Hepatic stellate cell (primary cell): ENCODE data around the gene FEM1C.
"Not testable (repeated sequence)": the region's sequence is repeated elsewhere in the genome, so short reads cannot be mapped to it uniquely, and the experiment has no call there.

Experiments
- DNase-seq: peaks from one replicate; pipeline ENCODE4 v3.0.0; 2011; ENCODE audit warnings: low spot score

FEM1C gene

DNA sequence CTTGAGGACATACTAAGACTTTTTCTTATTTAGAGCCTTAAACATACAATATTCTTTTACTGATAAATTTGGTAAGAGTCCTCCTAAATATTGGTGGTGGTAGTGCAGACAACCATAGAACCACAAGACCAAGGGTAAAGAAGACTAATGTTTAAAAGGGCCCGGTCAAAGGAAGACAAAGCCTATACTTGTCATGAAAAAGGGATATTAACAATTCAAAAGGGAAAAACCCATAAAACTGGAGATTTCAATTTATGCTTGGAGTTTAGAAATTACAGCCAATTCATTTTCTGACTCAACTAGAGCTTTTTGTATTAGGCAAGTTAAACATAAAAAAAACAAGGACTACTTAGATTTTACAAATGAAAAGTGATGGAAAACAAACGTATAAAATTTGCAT lies 24.4 kb downstream of the FEM1C start:
- no peak for DNase-seq

DNA sequence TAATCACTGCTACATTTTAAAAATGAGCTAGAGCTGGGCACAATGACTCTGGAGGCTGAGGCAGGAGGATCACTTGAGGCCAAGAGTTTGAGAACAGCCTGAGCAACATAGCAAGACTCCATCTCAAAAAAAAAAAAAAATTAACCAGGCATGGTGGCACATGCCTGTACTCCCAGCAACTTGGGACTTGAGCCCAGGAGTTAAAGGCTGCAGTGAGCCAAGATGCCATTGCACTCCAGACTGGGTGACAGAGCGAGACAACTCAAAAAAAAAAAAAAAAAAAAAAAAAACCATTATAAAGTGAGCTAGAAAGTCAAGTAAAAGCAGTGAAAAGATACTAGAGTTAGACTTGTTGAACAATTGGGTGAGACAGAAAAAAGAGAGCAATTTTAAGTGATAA lies 28.2 kb downstream of the FEM1C start:
- DNase-seq: no peak

GRCh38 chr5:115514220-115514619 lies 30.4 kb downstream of the FEM1C start:
- no peak for DNase-seq

DNA sequence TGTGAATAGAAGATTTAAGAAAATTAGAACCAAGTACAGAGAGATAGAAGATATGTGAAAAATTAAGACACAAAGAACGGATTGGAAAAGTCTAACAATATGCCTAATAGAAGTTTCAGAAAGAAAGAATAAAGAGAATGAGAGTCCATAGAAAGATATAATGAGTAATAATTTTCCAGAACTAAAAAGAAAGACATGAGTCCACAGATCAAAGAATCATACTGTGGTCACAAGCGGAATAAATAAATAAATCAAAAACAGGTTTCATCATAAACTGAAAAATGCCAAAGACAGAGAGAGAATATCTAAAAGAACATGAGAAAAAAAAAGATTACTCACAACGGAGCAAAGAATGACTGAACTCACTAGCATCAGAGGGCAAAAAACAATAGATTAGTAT lies 32.9 kb downstream of the FEM1C start:
- DNase-seq: no peak

DNA sequence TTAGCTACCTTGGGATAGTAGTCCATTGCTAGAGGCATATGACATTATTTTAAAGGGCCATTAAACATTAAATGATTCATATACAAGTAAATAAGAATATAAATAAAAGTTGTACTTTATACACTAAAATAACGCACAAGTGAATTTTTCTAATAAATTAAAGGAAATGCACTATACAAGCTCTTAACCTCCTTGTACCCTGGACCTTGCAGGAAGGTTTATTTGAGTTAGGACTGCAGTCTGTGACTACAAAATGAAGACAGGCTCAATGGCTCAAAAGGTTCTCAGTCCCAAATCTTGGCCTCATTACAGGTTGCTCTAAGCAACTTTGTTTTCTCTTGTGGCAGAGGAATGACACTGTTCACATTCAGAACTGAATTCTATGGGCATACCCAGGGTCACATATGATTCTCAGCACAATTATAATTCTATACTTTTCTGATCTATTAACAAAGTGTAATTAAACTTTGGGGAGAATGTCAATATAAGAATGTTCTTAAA lies 34.4 kb downstream of the FEM1C start:
- no peak for DNase-seq

DNA sequence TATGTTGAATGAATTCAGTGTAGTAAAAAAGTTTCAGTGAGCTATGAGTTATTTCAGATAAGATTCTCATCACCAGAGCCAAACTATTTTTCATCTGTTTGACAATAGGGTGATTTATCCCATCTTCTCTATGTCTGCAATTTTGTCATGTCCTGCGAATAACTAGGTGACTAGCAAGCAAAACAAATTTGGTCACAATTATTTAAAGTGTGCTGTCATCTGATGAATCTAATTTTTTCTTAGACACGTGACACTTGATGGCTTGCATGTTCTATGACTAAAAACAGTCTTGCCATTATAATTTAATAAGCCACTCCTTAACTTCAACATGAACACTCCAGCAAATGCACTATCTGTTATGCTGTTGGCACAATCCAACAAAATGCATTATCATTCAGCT lies 35.0 kb downstream of the FEM1C start:
- no peak for DNase-seq

DNA sequence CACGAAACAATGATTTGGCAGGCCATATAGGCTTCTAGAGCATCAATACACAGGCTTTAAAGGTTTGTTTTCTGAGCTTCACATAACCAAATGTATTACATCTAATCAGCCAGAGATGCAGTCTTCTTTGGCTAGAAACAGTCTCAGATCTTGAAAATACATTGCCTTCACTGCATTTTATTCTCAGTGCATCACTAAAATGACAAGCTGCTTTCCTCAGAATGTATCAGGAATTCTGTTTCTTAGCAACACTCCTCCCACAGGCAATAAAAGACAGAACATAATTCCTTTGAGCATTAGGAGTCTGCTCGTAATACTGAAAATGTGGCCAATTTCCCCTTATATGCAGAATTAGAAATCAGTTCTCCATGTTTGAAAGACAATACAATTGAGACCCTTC lies 36.9 kb downstream of the FEM1C start:
- peak; percentile 4 for DNase-seq

DNA sequence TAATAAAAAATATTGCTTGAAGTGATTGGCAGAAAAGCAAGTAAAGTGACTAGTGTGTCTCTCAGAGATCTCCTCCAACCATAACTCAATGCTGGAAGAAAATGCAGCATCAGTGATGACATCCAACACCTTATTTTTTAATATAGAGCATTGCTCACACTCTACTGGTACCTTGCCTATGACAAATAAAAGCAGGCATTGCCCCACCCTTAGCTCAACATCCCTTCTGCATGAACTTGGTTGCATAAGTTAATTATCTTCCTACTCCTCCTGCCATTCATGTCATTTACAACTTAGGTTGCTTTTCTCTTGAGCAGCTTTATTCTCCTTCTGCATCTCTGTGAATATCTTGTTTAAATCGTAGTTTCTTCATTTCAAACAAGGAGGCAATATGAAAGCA lies 41.2 kb downstream of the FEM1C start:
- DNase-seq: no peak

- DNase-seq: no peak
Measured at GRCh38 chr5:115501464-115502210, 42.9 kb downstream of the FEM1C start.

- DNase-seq: no peak
Measured at GRCh38 chr5:115500225-115500624, 44.4 kb downstream of the FEM1C start.

GRCh38 chr5:115496936-115497576 lies 47.5 kb downstream of the FEM1C start:
- no peak for DNase-seq

DNA sequence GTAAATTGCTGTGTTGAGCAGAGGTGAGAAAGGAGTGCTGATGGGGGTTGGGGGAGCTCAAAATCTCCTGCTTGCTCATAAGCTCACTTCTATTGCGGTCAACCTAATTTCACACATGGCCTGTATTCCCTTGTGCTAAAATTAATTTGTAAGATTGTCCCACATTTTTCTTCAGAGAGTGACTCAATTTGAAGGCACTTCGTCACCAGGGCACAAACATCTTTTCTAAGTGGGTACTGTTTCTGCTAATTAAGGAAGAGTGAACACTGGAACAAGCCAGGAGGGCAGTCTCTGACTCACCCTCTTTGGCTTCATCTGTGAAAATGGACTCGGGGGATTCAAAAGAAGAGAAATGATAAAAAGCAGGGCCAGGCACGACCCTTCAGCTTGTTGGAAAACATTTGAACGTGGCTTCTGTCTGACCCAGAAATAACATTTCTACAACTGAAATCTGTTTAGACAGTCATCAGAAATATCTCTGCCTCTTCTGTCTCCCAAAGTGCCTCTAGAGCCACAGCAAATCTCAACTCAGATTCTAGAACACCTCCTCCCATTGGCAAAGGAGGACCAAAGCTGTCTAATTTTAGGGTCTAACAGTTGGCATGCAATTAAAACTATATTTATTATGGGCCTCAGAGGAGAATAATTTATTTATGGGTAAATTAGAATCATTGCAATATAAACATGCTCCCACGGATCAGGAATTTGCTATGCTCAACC lies 49.8 kb downstream of the FEM1C start:
- no peak for DNase-seq

DNA sequence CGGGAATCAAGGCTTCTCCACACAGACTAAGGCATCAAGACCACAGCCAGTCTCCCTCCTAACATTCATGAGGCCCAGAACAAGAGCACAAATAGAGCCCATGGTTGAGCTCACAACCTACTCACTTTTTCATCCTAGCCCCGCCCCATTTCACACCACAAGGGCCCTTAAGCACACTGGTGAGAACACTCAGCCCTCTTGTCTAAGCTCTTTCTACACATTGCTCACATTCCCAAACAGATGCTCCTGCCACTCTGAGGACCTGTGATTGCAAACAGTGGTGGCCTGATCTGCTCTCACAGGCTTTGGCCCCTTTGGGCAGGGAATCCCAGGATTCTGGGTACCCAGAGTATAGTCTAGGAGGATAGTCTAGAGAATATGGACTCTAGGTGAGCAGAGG lies 54.0 kb downstream of the FEM1C start:
- no peak for DNase-seq

- DNase-seq: no peak
Measured at GRCh38 chr5:115489733-115490132, 54.8 kb downstream of the FEM1C start.

GRCh38 chr5:115487756-115488155 lies 56.8 kb downstream of the FEM1C start:
- DNase-seq: no peak

DNA sequence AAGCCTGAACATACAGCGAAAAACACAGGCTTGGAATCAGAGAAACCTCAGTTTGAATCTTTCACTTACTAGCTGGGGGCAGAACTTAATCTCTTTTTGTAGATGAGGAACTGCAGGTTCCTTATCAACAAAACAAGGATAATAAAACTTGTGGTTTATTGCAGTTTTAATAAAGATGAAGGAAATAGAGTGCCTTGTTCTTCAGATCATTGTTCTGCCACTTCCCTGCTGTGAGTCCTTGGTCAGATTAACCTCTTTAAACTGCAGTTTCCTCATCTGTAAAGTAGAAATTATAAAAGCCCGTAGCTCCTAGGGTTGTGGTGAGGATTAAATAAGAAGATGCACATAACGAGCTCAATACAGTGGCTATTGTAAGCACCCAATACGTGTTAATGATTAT lies 57.4 kb downstream of the FEM1C start:
- DNase-seq: no peak

DNA sequence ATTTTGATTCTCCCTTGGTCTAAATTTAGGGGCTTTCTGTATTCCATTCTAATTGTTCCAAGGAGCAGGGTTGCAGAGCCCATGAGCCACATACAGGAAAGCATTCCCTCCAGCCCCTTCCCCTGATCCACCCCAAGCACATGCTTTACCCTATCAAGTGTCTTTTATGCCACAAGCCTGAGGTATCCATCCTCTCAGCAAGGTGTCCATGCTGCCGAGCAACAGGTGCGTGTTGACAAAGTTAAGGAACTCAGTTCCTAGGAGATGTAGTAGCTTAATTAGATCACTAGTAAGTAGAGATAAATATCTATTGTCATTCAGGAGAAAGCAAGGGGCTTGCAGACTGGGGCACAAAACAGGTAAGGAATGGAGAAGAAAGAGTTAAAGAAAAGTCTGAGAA lies 57.8 kb downstream of the FEM1C start:
- no peak for DNase-seq

- DNase-seq: no peak
Measured at GRCh38 chr5:115484368-115484767, 60.2 kb downstream of the FEM1C start.

- no peak for DNase-seq
Measured at GRCh38 chr5:115480900-115481299, 63.7 kb downstream of the FEM1C start.

GRCh38 chr5:115480271-115480670 lies 64.3 kb downstream of the FEM1C start:
- DNase-seq: no peak

- DNase-seq: not testable (repeated sequence)
Measured at GRCh38 chr5:115479166-115479873, 65.3 kb downstream of the FEM1C start.

DNA sequence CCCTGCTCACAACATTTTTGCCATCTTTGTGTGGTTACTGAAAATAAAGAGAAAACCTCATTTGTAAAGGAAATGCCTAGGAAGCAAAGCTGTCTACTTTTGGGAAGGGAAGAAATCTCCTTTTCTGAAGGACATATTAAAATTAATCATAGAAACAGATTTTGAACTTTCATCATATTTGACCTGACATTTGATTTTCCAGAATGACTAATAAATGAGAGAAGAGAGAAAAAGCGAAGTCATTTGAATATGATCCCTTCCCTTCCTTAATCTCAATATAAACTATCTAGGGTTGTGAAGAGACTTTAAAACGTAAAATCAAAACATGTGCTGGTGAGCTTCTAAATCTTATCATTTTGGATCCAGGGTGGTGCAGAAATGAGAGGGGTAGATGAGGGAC lies 66.3 kb downstream of the FEM1C start:
- DNase-seq: no peak
